ENCODE data around the gene HECA. TPM values are rescaled to one million over a fixed set of nuclear protein-coding genes. Genes with fewer than 3 reads are reported as not detected.
"Not testable (repeated sequence)": the region's sequence is repeated elsewhere in the genome, so short reads cannot be mapped to it uniquely, and the experiment has no call there.

HECA gene
- total and polyA plus RNA-seq, 2 donors (not counting 1 experiment from before 2014, with no cell fraction given), result 13.0 to 26.6 TPM

- no peaks in the 10 kb centered on the region for H3K79me2 ChIP-seq (ENCODE audit: control insufficient read depth, insufficient read depth, low read length)
- no peaks in the 10 kb centered on the region for H3K36me3 ChIP-seq (ENCODE audit: control insufficient read depth, insufficient read depth, low read length)
- H3K27ac ChIP-seq (ENCODE audit: insufficient read depth, low read length), result no peak overlapping the region
- no peak for DNase-seq (ENCODE audit: low read depth in 2 of 2)
- H3K4me3 ChIP-seq (replicated peaks in 1 of 4; ENCODE audit: control extremely low read depth in 1 of 4, insufficient read depth in 1 of 4, low read depth in 3 of 4, low read length in 4 of 4), result no peak overlapping the region
- H3K9ac ChIP-seq (ENCODE audit: insufficient read depth, low read length), result no peak overlapping the region
- H3K4me2 ChIP-seq (ENCODE audit: extremely low read depth, insufficient read depth, low read length), result no peak overlapping the region
- no peaks in the 10 kb centered on the region for H3K9me3 ChIP-seq (ENCODE audit: control insufficient read depth, insufficient read depth, low read depth, low read length)
- H3K4me1 ChIP-seq (ENCODE audit: control insufficient read depth, extremely low read depth, insufficient read depth, low read length), result no peaks in the 10 kb centered on the region
- H2AFZ ChIP-seq (ENCODE audit: low read length), result no peak overlapping the region
- H4K20me1 ChIP-seq (ENCODE audit: control insufficient read depth, extremely low read depth, insufficient read depth, low read length), result no peaks in the 10 kb centered on the region
- no peaks in the 10 kb centered on the region for H3K27me3 ChIP-seq (ENCODE audit: control insufficient read depth, insufficient read depth, low read length)
- TF ChIP-seq CTCF (conservative IDR thresholded peaks at IDR 0.05 in 1 of 2, IDR thresholded peaks at IDR 0.05 in 1 of 2; ENCODE audit: low read depth in 1 of 2, low read length in 2 of 2) (no peak), EZH2 (IDR thresholded peaks at IDR 0.05; ENCODE audit: low read length, missing control alignments) (no peak)
These were observed 18.7 kb upstream of the HECA start for GRCh38 chr6:139115989-139116758.

- H3K9me3 ChIP-seq (ENCODE audit: control insufficient read depth, insufficient read depth, low read depth, low read length), result no peaks in the 10 kb centered on the region
- TF ChIP-seq EZH2 (IDR thresholded peaks at IDR 0.05; ENCODE audit: low read length, missing control alignments) (no peak), CTCF (conservative IDR thresholded peaks at IDR 0.05 in 1 of 2, IDR thresholded peaks at IDR 0.05 in 1 of 2; ENCODE audit: low read depth in 1 of 2, low read length in 2 of 2) (peak in 1 of 2 donors; percentile 7)
- H3K4me1 ChIP-seq (ENCODE audit: control insufficient read depth, extremely low read depth, insufficient read depth, low read length), result no peaks in the 10 kb centered on the region
- no peak overlapping the region for H3K4me2 ChIP-seq (ENCODE audit: extremely low read depth, insufficient read depth, low read length)
- no peak overlapping the region for H3K9ac ChIP-seq (ENCODE audit: insufficient read depth, low read length)
- H3K4me3 ChIP-seq (replicated peaks in 1 of 4; ENCODE audit: control extremely low read depth in 1 of 4, insufficient read depth in 1 of 4, low read depth in 3 of 4, low read length in 4 of 4), result no peak overlapping the region
- H3K79me2 ChIP-seq (ENCODE audit: control insufficient read depth, insufficient read depth, low read length), result no peaks in the 10 kb centered on the region
- no peak overlapping the region for H3K27ac ChIP-seq (ENCODE audit: insufficient read depth, low read length)
- no peak overlapping the region for H2AFZ ChIP-seq (ENCODE audit: low read length)
- H4K20me1 ChIP-seq (ENCODE audit: control insufficient read depth, extremely low read depth, insufficient read depth, low read length), result no peaks in the 10 kb centered on the region
- no peaks in the 10 kb centered on the region for H3K27me3 ChIP-seq (ENCODE audit: control insufficient read depth, insufficient read depth, low read length)
- DNase-seq (ENCODE audit: low read depth in 2 of 2), result no peak
- H3K36me3 ChIP-seq (ENCODE audit: control insufficient read depth, insufficient read depth, low read length), result no peaks in the 10 kb centered on the region
These were observed 17.1 kb upstream of the HECA start for GRCh38 chr6:139117734-139118133.

- no peak for DNase-seq (ENCODE audit: low read depth in 2 of 2)
- H3K4me2 ChIP-seq (ENCODE audit: extremely low read depth, insufficient read depth, low read length), result no peak overlapping the region
- no peaks in the 10 kb centered on the region for H3K79me2 ChIP-seq (ENCODE audit: control insufficient read depth, insufficient read depth, low read length)
- no peak overlapping the region for H2AFZ ChIP-seq (ENCODE audit: low read length)
- H3K36me3 ChIP-seq (ENCODE audit: control insufficient read depth, insufficient read depth, low read length), result no peaks in the 10 kb centered on the region
- no peaks in the 10 kb centered on the region for H3K9me3 ChIP-seq (ENCODE audit: control insufficient read depth, insufficient read depth, low read depth, low read length)
- TF ChIP-seq CTCF (conservative IDR thresholded peaks at IDR 0.05 in 1 of 2, IDR thresholded peaks at IDR 0.05 in 1 of 2; ENCODE audit: low read depth in 1 of 2, low read length in 2 of 2), result no peak
- no peak for TF ChIP-seq EZH2 (IDR thresholded peaks at IDR 0.05; ENCODE audit: low read length, missing control alignments)
- no peak overlapping the region for H3K4me3 ChIP-seq (replicated peaks in 1 of 4; ENCODE audit: control extremely low read depth in 1 of 4, insufficient read depth in 1 of 4, low read depth in 3 of 4, low read length in 4 of 4)
- H3K27ac ChIP-seq (ENCODE audit: insufficient read depth, low read length), result no peak overlapping the region
- no peaks in the 10 kb centered on the region for H3K4me1 ChIP-seq (ENCODE audit: control insufficient read depth, extremely low read depth, insufficient read depth, low read length)
- H4K20me1 ChIP-seq (ENCODE audit: control insufficient read depth, extremely low read depth, insufficient read depth, low read length), result no peaks in the 10 kb centered on the region
- H3K27me3 ChIP-seq (ENCODE audit: control insufficient read depth, insufficient read depth, low read length), result no peaks in the 10 kb centered on the region
- H3K9ac ChIP-seq (ENCODE audit: insufficient read depth, low read length), result no peak overlapping the region
These were observed 15.3 kb upstream of the HECA start for GRCh38 chr6:139119552-139119951.

- H3K27me3 ChIP-seq (ENCODE audit: control insufficient read depth, insufficient read depth, low read length); H3K4me1 ChIP-seq (ENCODE audit: control insufficient read depth, extremely low read depth, insufficient read depth, low read length); H3K27ac ChIP-seq (ENCODE audit: insufficient read depth, low read length); H3K9ac ChIP-seq (ENCODE audit: insufficient read depth, low read length); H3K9me3 ChIP-seq (ENCODE audit: control insufficient read depth, insufficient read depth, low read depth, low read length); H3K4me2 ChIP-seq (ENCODE audit: extremely low read depth, insufficient read depth, low read length); H4K20me1 ChIP-seq (ENCODE audit: control insufficient read depth, extremely low read depth, insufficient read depth, low read length); H3K4me3 ChIP-seq (replicated peaks in 1 of 4; ENCODE audit: control extremely low read depth in 1 of 4, insufficient read depth in 1 of 4, low read depth in 3 of 4, low read length in 4 of 4); H3K36me3 ChIP-seq (ENCODE audit: control insufficient read depth, insufficient read depth, low read length); H2AFZ ChIP-seq (ENCODE audit: low read length); H3K79me2 ChIP-seq (ENCODE audit: control insufficient read depth, insufficient read depth, low read length); DNase-seq (ENCODE audit: low read depth in 2 of 2): not testable (repeated sequence)
These were observed 12.1 kb upstream of the HECA start for GRCh38 chr6:139122823-139123222.
